Endothelial cell (in vitro differentiated cells): ENCODE data around the gene PLK5. TPM values are rescaled to one million over a fixed set of nuclear protein-coding genes. Genes with fewer than 3 reads are reported as not detected.

Source experiments
- DNase-seq: peaks from one replicate; pipeline ENCODE4 v3.0.0; 2021; ENCODE audit warnings: low spot score
- H3K27ac Mint-ChIP-seq: one replicate; pipeline ENCODE4 v1.8.0; 2021; ENCODE audit warnings: mixed read lengths, inconsistent platforms; ENCODE audit not compliant: unreplicated experiment
- H3K27me3 Mint-ChIP-seq: one replicate; pipeline ENCODE4 v1.8.0; 2021; ENCODE audit warnings: mild to moderate bottlenecking, moderate library complexity, mixed read lengths, inconsistent platforms; ENCODE audit not compliant: unreplicated experiment
- H3K36me3 Mint-ChIP-seq: one replicate; pipeline ENCODE4 v1.8.0; 2021; ENCODE audit warnings: mild to moderate bottlenecking, low read depth, mixed read lengths, inconsistent platforms; ENCODE audit not compliant: unreplicated experiment
- H3K4me1 Mint-ChIP-seq: one replicate; pipeline ENCODE4 v1.8.0; 2021; ENCODE audit warnings: mild to moderate bottlenecking, mixed read lengths, inconsistent platforms; ENCODE audit not compliant: unreplicated experiment
- H3K4me3 Mint-ChIP-seq: one replicate; pipeline ENCODE4 v1.8.0; 2021; ENCODE audit warnings: mild to moderate bottlenecking, mixed read lengths, inconsistent platforms; ENCODE audit not compliant: unreplicated experiment
- H3K9me3 Mint-ChIP-seq: one replicate; pipeline ENCODE4 v1.8.0; 2021; ENCODE audit warnings: mixed read lengths, inconsistent platforms; ENCODE audit not compliant: unreplicated experiment
- CTCF ChIP-seq: fragments of 200-600 bp; sonication (generic); IDR thresholded peaks from one replicate; pipeline ENCODE4 v1.5.0; 2021; ENCODE audit warnings: antibody characterized with exemption; ENCODE audit not compliant: unreplicated experiment
- total RNA-seq: library from RNA; stranded (reverse); fragmentation: NEBNext Ultra II Directional; extraction: Animal tissue kit (Norgen Biotek cat#: 25700); gene quantifications from one replicate; pipeline ENCODE4 v1.2.1, GENCODE V29; 2021; ENCODE audit not compliant: unreplicated experiment

Gene PLK5
- total RNA-seq, 1 donor from 2014 or later: 1.1 TPM

- H3K4me3 Mint-ChIP-seq: no peak overlapping the region
- H3K27ac Mint-ChIP-seq: no peak overlapping the region
- no peaks in the 10 kb centered on the region for H3K9me3 Mint-ChIP-seq
- H3K27me3 Mint-ChIP-seq: peaks cover 35% of the 10 kb centered on the region
- DNase-seq: no peak
- peaks cover 10% of the 10 kb centered on the region for H3K4me1 Mint-ChIP-seq
- TF ChIP-seq CTCF: no peak
- H3K36me3 Mint-ChIP-seq: peaks cover 4% of the 10 kb centered on the region
Observed at GRCh38 chr19:1567848-1568227, 44.0 kb downstream of the PLK5 start.

- peaks cover 4% of the 10 kb centered on the region for H3K36me3 Mint-ChIP-seq
- H3K4me3 Mint-ChIP-seq: peak within 1 kb of the TSS; percentile 86
- peak; percentile 87 for DNase-seq
- TF ChIP-seq CTCF: no peak
- peaks cover 13% of the 10 kb centered on the region for H3K4me1 Mint-ChIP-seq
- no peaks in the 10 kb centered on the region for H3K9me3 Mint-ChIP-seq
- peaks cover 35% of the 10 kb centered on the region for H3K27me3 Mint-ChIP-seq
- H3K27ac Mint-ChIP-seq: peak within 1 kb of the TSS; percentile 72
Observed at GRCh38 chr19:1568320-1569019, 44.6 kb downstream of the PLK5 start, which contains the start of gene MEX3D. TSS of gene MEX3D (minus strand) at chr19:1568325. CDS start at chr19:1568058, 267 bp downstream.

- TF ChIP-seq CTCF: no peak
- peaks cover 37% of the 10 kb centered on the region for H3K27me3 Mint-ChIP-seq
- peaks cover 9% of the 10 kb centered on the region for H3K4me1 Mint-ChIP-seq
- H3K4me3 Mint-ChIP-seq: peak overlapping the region; percentile 81
- H3K27ac Mint-ChIP-seq: peak overlapping the region; percentile 80
- no peak for DNase-seq
- no peaks in the 10 kb centered on the region for H3K9me3 Mint-ChIP-seq
- H3K36me3 Mint-ChIP-seq: peaks cover 4% of the 10 kb centered on the region
Observed at GRCh38 chr19:1569997-1570396, 46.1 kb downstream of the PLK5 start.

GRCh38 chr19:1570836-1571235 is 47.0 kb downstream of the PLK5 start:
- H3K27ac Mint-ChIP-seq: no peak overlapping the region
- peaks cover 36% of the 10 kb centered on the region for H3K27me3 Mint-ChIP-seq
- H3K9me3 Mint-ChIP-seq: no peaks in the 10 kb centered on the region
- peaks cover 6% of the 10 kb centered on the region for H3K36me3 Mint-ChIP-seq
- H3K4me1 Mint-ChIP-seq: peaks cover 6% of the 10 kb centered on the region
- DNase-seq: no peak
- H3K4me3 Mint-ChIP-seq: no peak overlapping the region
- TF ChIP-seq CTCF: no peak

- no peaks in the 10 kb centered on the region for H3K9me3 Mint-ChIP-seq
- H3K36me3 Mint-ChIP-seq: peaks cover 8% of the 10 kb centered on the region
- no peak overlapping the region for H3K4me3 Mint-ChIP-seq
- H3K27me3 Mint-ChIP-seq: peaks cover 35% of the 10 kb centered on the region
- no peak overlapping the region for H3K27ac Mint-ChIP-seq
- TF ChIP-seq CTCF: no peak
- peaks cover 6% of the 10 kb centered on the region for H3K4me1 Mint-ChIP-seq
- DNase-seq: no peak
Observed at GRCh38 chr19:1571358-1571757, 47.5 kb downstream of the PLK5 start.
